CMK (cell line): ENCODE results near the gene TMEM214.

Experiments
- DNase-seq: peaks from one replicate; pipeline ENCODE4 v3.0.0-alpha.2; 2010; ENCODE audit warnings: low read depth

The TMEM214 gene

DNA sequence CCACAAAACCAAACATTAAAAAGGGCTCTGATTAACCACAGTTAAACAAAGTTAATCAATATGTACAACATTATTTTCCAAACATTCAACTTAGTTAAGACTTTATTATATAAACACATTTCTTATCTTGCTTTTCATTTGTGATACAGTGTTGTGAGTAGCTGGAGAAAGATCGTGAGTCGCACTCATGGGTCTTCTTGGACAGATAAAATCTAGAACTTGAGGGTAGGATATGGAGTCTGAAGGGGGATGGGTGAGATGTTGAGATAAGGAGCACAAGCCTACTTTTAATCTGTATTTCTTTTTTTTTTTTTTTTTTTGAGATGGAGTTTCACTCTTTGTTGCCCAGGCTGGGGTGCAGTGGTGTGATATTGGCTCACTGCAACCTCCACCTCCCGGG lies 22.6 kb upstream of the TMEM214 start:
- no peak for DNase-seq

DNA sequence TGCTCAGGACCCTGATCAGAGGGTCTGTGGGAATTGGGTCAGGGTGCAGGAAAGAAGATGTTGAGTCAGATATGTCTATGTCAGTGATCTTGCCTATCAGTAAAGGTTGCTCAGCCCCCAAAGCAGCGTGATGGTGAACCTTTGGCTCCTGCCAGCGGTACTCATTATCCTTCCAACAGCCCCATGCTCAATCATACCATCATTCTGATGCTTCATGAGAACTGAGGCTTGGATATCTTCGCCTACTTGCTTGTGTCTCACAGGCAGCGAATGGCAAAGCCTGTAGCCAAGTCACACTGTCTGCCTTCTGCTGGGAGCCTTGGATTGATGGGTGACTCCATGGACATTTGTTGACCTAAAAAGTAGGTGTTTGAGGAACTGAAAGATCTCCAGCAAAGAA lies 19.0 kb upstream of the TMEM214 start:
- DNase-seq: no peak

- DNase-seq: no peak
These were observed 17.9 kb upstream of the TMEM214 start for GRCh38 chr2:27014771-27015433.

DNA sequence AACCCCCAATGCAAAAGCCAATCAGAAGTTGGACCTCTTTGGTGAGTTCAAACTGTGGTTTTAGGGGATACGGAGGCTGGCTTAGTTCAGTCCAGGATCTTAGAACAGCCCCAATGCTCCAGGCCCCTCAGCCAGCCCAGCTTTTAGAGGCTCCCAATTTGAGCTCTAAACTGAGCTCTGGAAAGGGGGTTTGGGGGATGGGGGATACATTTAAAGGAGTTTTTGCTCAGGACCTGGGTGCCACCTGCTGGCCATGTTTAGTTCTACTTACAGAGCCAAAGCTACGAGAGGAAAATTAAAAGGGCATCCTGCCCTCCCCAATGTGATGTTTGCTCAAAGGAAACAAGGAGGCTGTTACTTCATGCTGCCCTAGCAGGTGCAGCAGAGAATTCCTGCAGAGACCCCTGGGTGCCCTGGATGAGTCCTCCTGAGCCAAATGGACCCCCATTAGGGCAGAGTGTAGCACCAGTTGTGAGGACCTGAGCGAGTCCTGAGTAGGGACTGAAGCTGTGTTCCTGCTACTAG lies 15.9 kb upstream of the TMEM214 start:
- no peak for DNase-seq

DNA sequence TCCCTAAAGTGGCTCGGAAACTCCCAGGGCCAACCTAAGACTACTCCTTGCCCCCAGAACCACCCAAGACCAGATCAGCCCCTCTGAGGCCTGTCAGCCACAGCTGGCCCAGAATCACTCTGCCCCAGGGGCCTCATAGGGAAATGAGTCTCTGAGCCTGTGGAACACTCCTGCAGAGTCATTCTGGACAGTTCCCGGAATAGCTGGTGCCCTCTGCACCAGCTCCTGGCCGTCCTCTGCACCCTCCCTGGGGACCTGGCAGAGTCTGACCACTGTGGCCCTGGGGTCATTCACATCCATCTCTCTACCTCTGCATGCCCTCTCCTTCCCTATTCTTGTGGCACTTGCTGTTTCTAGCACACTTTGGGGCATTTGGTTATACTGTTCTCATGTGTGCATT lies 14.6 kb upstream of the TMEM214 start:
- no peak for DNase-seq

DNA sequence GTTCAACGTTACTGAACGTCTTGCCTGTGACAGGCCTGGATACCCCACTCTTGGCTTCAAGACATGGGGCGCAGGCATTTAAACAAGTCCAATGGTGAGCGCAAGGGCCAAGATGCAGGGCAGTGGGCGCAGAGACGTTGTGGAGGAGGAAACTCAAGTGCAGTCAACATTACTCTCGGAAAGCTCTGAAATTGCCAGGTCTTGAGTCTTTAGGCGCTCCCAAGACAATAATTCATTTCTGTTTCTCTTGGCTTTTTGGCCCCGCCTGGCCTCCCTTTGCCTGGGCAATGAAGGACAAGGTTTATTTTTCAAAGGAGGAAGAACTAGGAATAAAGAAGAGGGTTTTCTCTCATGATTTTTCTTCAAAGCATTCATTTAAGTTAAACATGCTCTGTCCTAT lies 13.3 kb upstream of the TMEM214 start:
- no peak for DNase-seq

- DNase-seq: peak; percentile 65
These were observed 12.6 kb upstream of the TMEM214 start for GRCh38 chr2:27019931-27020855.

- no peak for DNase-seq
These were observed 11.3 kb upstream of the TMEM214 start for GRCh38 chr2:27021253-27022049.

- DNase-seq: no peak
These were observed 9.0 kb upstream of the TMEM214 start for GRCh38 chr2:27023740-27024139.

- no peak for DNase-seq
These were observed 8.6 kb upstream of the TMEM214 start for GRCh38 chr2:27024188-27024587.

- no peak for DNase-seq
These were observed 8.0 kb upstream of the TMEM214 start for GRCh38 chr2:27024812-27025211.

- no peak for DNase-seq
These were observed 7.4 kb upstream of the TMEM214 start for GRCh38 chr2:27025281-27025800.

- no peak for DNase-seq
These were observed 6.6 kb upstream of the TMEM214 start for GRCh38 chr2:27025861-27026851.

DNA sequence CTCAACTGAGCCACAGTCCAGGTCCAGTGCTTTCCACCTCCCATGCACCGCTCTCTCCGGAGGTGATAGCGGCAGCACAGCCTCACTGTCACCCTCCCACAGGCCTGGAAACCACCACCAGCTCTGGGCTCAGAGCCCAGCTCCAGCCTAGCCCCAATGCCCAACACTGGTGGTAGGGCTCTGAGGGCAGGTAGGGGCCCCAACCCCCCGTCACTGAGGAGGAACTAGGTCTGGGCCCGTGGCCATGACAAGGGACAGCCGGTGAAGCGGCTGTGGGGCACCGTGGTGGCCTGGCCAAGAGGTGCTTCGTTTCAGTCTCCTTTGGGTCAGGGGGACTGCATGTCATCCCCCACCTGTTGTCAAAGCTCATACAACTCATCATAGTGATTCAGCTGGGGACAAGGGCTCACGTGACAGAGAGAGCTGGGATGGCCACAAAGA lies 5.5 kb upstream of the TMEM214 start:
- no peak for DNase-seq

DNA sequence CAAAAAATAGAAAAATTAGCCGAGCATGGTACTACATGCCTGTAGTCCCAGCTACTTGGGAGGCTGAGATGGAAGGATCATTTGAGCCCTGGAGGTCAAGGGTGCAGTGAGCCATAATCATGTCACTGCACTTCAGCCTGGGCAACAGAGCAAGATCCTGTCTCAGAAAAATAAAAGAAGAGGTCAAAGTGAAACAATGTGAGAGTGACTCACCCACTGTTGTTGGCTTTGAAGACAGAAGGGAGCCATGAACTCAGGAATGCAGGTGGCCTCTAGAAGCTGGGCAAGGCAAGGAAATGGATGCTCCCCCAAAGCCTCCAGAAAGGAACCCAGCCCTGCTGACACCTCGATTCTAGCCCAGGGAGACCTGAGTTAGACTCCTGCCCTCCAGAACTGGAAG lies 3.7 kb upstream of the TMEM214 start:
- no peak for DNase-seq

DNA sequence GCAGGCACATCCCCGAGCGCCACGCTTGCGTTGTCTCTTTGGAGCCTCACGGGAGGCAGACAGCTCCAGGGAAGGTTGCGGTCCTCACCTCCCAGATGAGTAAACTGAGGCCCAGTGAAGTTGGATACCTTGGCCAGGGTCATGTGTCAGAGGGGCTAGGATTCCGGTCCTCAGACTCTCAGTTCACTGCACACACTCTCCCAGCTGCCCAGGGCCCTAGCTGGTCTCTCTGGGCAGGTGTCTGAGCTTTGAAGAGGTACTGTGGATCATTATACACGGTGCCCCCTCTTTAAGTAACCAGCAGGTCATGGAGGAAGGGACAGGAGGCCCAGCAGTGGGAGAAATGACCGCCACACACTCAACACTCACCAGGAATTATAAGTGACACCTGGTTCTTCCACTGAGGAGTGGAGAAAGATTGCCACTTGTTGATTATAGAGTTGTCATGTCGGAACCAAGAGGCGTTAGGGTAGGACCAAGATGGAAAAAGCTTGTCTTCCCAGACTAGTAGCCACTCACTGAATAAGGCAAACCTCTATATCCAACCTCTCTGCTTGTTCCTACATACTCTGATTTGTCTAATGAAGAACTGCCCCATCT lies 588 bp downstream of the TMEM214 start:
- DNase-seq: no peak

GRCh38 chr2:27038012-27038411 lies 5.2 kb downstream of the TMEM214 start:
- DNase-seq: no peak

DNA sequence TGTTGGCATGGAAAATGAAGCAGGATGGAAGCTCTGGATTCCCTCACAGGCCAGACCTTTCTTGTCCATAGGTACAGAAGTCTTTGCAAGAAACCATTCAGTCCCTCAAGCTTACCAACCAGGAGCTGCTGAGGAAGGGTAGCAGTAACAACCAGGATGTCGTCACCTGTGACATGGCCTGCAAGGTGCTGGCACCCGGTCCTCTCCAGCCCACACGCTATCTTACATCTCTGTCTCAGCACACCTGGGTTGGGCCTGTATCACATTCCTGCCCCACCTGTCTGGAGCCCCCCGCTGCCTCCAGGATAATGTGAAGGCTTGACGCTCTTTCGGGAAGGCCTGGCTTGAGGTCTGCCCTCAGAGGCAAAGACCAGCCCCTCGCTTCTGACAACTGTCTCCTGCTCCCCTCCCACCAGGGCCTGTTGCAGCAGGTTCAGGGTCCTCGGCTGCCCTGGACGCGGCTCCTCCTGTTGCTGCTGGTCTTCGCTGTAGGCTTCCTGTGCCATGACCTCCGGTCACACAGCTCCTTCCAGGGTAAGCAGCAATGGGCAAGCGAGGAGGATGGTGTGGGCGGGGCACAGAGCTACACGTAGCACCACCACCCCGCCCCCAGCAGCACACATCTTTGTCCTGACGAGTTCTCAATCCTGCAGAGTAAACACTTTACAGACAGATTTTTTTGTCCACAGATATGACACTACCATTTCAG lies 6.0 kb downstream of the TMEM214 start:
- no peak for DNase-seq

DNA sequence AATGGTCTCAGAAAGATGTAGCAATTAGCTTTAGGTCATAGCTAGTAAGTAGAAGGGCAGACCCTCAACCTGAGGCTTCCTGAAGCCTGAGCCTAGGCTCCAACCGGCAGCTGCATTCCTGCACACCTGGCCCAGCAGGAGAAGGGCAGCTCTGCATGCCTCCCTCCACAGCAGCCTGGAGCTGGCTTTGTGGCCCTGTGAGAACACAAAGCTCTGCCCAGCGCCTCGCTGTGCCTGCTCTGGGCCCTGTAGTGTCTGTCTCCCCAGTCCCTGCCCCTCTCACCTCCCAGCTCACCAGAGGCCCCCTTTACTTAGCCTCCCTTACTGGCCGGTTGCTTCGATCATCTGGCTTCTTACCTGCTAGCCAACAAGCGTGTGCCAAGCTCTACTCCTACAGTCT lies 6.7 kb downstream of the TMEM214 start:
- no peak for DNase-seq

- DNase-seq: no peak
These were observed 7.1 kb downstream of the TMEM214 start for GRCh38 chr2:27039871-27040270.
